Right cardiac atrium (tissue), 5 donors: Measurements from ENCODE around the gene TCERG1L. TPM values are rescaled to one million over a fixed set of nuclear protein-coding genes. Genes with fewer than 3 reads are reported as not detected.

Experiments used
- ATAC-seq, 2 donors: fragments of 200-7000 bp; cut with Tn5 transposase; one replicate each; pipeline versions ENCODE4 v1.8.0 to v1.9.1; 2020; ENCODE audit warnings: moderate library complexity in 2 of 2, mild to moderate bottlenecking in 1 of 2
- DNase-seq, 3 donors: peaks; one replicate each; pipeline ENCODE4 v3.0.0-alpha.2; 2020
- H3K27ac ChIP-seq: one replicate; pipeline ENCODE4 v1.5.1; 2013; ENCODE audit warnings: mild to moderate bottlenecking, low read length, control low read depth, moderate library complexity
- H3K27me3 ChIP-seq: one replicate; pipeline ENCODE4 v1.6.1; 2013; ENCODE audit not compliant: control insufficient read depth, insufficient read depth
- H3K4me1 ChIP-seq: one replicate; pipeline ENCODE4 v1.6.1; 2013; ENCODE audit warnings: low read length; ENCODE audit not compliant: control insufficient read depth, insufficient read depth
- H3K4me3 ChIP-seq: one replicate; pipeline ENCODE4 v1.5.1; 2013; ENCODE audit warnings: low read length, control low read depth
- H3K9me3 ChIP-seq: one replicate; pipeline ENCODE4 v1.6.1; 2013; ENCODE audit warnings: low read length; ENCODE audit not compliant: control insufficient read depth
- WGBS: extraction: QIAGEN DNeasy Blood & Tissue Kit; methylation state at CpG from one replicate; pipeline ENCODE4 v1.1.7; 2013; 5-methylcytosine and 5-hydroxymethylcytosine counted together
- intact Hi-C, 4 donors: fragments of 100-400 bp; cut with DNase I; formaldehyde crosslinking; loops; one replicate each; pipeline versions ENCODE4 v1.11.0 to v1.14.0; 2022 to 2023
- polyA plus RNA-seq: library from polyadenylated mRNA; stranded (reverse); fragments of 200-250 nt; gene quantifications from one replicate; pipeline ENCODE4 v1.2.3, GENCODE V29; 2013
- total RNA-seq, 4 donors: library from RNA; stranded (reverse); fragmentation: NEBNext Ultra II Directional; extraction: Animal tissue kit (Norgen Biotek cat#: 25700); gene quantifications; one replicate each; pipeline ENCODE4 v1.2.1, GENCODE V29; 2021
- donor health status: healthy with polysubstance abuse.
- donor health status: DM: no; HTN: yes; CAD: no.
- donor health status: DM: no; HTN: no; CAD: no.
- donor health status: DM: no; HTN: yes; CAD: no; lungs with severe emphysema.
- donor health status: DM: yes; HTN: yes; CAD: no.

The TCERG1L gene
- total and polyA plus RNA-seq, 5 donors = not detected

GRCh38 chr10:131212763-131213325 lies 98.7 kb downstream of the TCERG1L start:
- intact Hi-C loops = no loop called here
- ATAC-seq = no peak
- Histone ChIP-seq H3K27ac (no peak overlapping the region), H3K27me3 (no peaks in the 10 kb centered on the region), H3K9me3 (no peaks in the 10 kb centered on the region), H3K4me1 (no peaks in the 10 kb centered on the region), H3K4me3 (no peak overlapping the region)
- WGBS = 77% methylated on average over 5 of the region's 5 CpGs
- DNase-seq = peak in 1 of 3 donors; percentile 6

GRCh38 chr10:131211965-131212619 lies 99.4 kb downstream of the TCERG1L start:
- no peak overlapping the region for H3K4me3 ChIP-seq
- intact Hi-C loops = no loop called here
- 91% methylated on average over 2 of the region's 2 CpGs for WGBS
- H3K4me1 ChIP-seq = no peaks in the 10 kb centered on the region
- ATAC-seq (no peak), DNase-seq (no peak)
- H3K9me3 ChIP-seq = no peaks in the 10 kb centered on the region
- H3K27ac ChIP-seq = no peak overlapping the region
- H3K27me3 ChIP-seq = no peaks in the 10 kb centered on the region

GRCh38 chr10:131211559-131211958 lies 100.0 kb downstream of the TCERG1L start:
- Histone ChIP-seq H3K27me3 (no peaks in the 10 kb centered on the region), H3K4me3 (no peak overlapping the region), H3K4me1 (no peaks in the 10 kb centered on the region), H3K9me3 (no peaks in the 10 kb centered on the region), H3K27ac (no peak overlapping the region)
- intact Hi-C loops = no loop called here
- peak in 1 of 3 donors; percentile 40 for DNase-seq
- ATAC-seq = no peak
- 54% methylated on average over 9 of the region's 9 CpGs for WGBS

- DNase-seq = peak in 1 of 3 donors; percentile 13
- Histone ChIP-seq H3K27me3 (no peaks in the 10 kb centered on the region), H3K4me3 (no peak overlapping the region), H3K9me3 (no peaks in the 10 kb centered on the region), H3K4me1 (no peaks in the 10 kb centered on the region), H3K27ac (no peak overlapping the region)
- intact Hi-C loops = no loop called here
- no peak for ATAC-seq
- WGBS = 75% methylated on average over 10 of the region's 10 CpGs
Measured at GRCh38 chr10:131211146-131211545, 100.4 kb downstream of the TCERG1L start.

GRCh38 chr10:131210181-131210580 lies 101.3 kb downstream of the TCERG1L start:
- WGBS = 70% methylated on average over 3 of the region's 3 CpGs
- Histone ChIP-seq H3K9me3 (no peaks in the 10 kb centered on the region), H3K4me3 (no peak overlapping the region), H3K27me3 (no peaks in the 10 kb centered on the region), H3K4me1 (no peaks in the 10 kb centered on the region), H3K27ac (no peak overlapping the region)
- ATAC-seq = no peak
- intact Hi-C loops = no loop called here
- peak in 1 of 3 donors; percentile 34 for DNase-seq

- intact Hi-C loops = no loop called here
- H3K9me3 ChIP-seq = no peaks in the 10 kb centered on the region
- 87% methylated on average over 29 of the region's 29 CpGs for WGBS
- H3K27me3 ChIP-seq = no peaks in the 10 kb centered on the region
- DNase-seq (no peak), ATAC-seq (no peak)
- no peak overlapping the region for H3K27ac ChIP-seq
- no peak overlapping the region for H3K4me3 ChIP-seq
- no peaks in the 10 kb centered on the region for H3K4me1 ChIP-seq
Measured at GRCh38 chr10:131207584-131208532, 103.7 kb downstream of the TCERG1L start.

- H3K9me3 ChIP-seq = no peaks in the 10 kb centered on the region
- intact Hi-C loops = no loop called here
- ATAC-seq (no peak), DNase-seq (no peak)
- H3K4me1 ChIP-seq = no peaks in the 10 kb centered on the region
- H3K27ac ChIP-seq = no peak overlapping the region
- WGBS = 59% methylated on average over 8 of the region's 8 CpGs
- no peaks in the 10 kb centered on the region for H3K27me3 ChIP-seq
- no peak overlapping the region for H3K4me3 ChIP-seq
Measured at GRCh38 chr10:131207176-131207575, 104.3 kb downstream of the TCERG1L start.

- DNase-seq (no peak), ATAC-seq (no peak)
- no peak overlapping the region for H3K27ac ChIP-seq
- H3K9me3 ChIP-seq = no peaks in the 10 kb centered on the region
- no peaks in the 10 kb centered on the region for H3K27me3 ChIP-seq
- no peak overlapping the region for H3K4me3 ChIP-seq
- no peaks in the 10 kb centered on the region for H3K4me1 ChIP-seq
- intact Hi-C loops = no loop called here
- 76% methylated on average over 26 of the region's 26 CpGs for WGBS
Measured at GRCh38 chr10:131206111-131206995, 105.2 kb downstream of the TCERG1L start.

- Histone ChIP-seq H3K27me3 (no peaks in the 10 kb centered on the region), H3K9me3 (no peaks in the 10 kb centered on the region), H3K4me3 (no peak overlapping the region), H3K4me1 (no peaks in the 10 kb centered on the region), H3K27ac (no peak overlapping the region)
- DNase-seq (no peak), ATAC-seq (no peak)
- 83% methylated on average over 9 of the region's 9 CpGs for WGBS
- intact Hi-C loops = no loop called here
Measured at GRCh38 chr10:131205556-131205955, 106.0 kb downstream of the TCERG1L start.

GRCh38 chr10:131204406-131205152 lies 106.9 kb downstream of the TCERG1L start:
- Histone ChIP-seq H3K27me3 (no peaks in the 10 kb centered on the region), H3K4me3 (no peak overlapping the region), H3K4me1 (no peaks in the 10 kb centered on the region), H3K9me3 (no peaks in the 10 kb centered on the region), H3K27ac (no peak overlapping the region)
- 88% methylated on average over 11 of the region's 11 CpGs for WGBS
- DNase-seq (peak in 1 of 3 donors; percentile 18), ATAC-seq (no peak)
- intact Hi-C loops = no loop called here
